ENCODE data around the gene CYB561D2. TPM values are rescaled to one million over a fixed set of nuclear protein-coding genes. Genes with fewer than 3 reads are reported as not detected.

Gene CYB561D2
- total RNA-seq, 1 experiment from 2014 or later, result 53.7 TPM

DNA sequence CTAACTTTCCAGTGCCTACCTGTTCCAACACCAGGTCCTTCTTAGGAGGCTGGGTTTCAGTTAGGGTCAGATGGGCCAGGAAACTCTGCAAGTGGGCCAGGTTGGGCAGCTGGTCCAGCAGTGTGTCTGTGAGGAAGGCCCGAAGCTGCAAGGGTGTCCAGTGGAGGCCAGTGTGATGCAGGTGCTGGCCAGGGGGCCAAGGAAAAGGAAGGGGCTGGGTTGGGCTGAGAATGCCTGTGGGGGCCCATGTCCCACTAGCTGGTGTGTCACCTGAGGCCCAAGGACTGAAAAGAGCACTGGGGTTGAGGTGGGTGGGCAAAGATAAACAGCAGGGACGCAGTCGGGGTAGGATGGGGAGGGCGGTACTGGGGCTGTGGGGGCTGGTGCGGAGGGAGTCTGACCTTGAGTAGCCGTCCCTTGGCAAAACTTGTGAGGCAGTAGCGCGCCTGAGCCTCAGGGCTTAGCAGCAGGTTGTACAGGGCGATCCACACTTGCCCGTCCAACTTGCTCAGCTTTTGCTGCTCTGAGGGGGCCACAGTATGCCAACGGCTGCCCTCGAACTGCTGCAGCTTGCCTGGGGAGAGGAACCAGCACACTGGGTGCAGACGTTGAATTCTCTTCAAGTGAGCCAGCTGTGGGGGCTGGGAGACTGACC lies 8.5 kb upstream of the CYB561D2 start:
- no peak for DNase-seq (ENCODE audit: low spot score)

DNA sequence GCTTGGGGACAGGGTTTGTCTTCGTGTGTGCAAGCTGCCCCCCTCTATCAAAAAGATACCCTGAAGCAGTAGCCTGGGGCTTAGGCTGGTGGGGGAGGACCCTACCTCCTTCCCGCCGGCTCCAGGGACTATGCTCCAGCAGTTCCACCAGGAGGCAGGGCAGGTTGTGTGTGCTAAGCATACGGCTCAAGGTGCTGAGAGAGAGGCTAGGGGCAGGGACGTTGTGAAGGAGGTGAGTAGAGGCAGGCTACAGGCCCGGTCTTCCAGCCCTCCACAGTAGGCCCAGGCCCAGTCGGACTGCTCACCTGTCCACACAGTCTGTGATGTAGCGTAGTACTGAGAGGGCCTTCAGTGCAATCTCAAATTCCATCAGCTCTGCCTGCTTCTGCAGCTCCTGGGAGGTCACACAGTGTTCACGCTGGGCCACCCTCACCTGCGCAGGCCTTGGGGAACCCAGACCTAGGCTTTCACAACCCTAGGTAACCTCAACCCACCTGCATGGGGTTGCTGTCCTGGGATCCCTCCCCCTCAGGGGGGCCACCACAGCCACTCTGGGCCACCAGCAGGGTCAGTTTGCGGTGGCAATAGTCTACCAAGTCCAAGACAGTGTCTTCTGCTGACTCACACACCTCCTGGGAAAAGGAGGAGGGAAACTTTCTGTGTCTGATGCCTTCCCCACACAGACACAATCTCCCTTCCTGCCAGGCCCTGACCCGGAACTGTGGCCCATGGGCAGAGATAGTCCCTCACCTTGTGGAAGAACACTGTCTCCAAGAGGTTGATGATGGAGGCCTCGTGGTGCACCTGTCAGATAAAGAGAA lies 7.6 kb upstream of the CYB561D2 start:
- no peak for DNase-seq (ENCODE audit: low spot score)

DNA sequence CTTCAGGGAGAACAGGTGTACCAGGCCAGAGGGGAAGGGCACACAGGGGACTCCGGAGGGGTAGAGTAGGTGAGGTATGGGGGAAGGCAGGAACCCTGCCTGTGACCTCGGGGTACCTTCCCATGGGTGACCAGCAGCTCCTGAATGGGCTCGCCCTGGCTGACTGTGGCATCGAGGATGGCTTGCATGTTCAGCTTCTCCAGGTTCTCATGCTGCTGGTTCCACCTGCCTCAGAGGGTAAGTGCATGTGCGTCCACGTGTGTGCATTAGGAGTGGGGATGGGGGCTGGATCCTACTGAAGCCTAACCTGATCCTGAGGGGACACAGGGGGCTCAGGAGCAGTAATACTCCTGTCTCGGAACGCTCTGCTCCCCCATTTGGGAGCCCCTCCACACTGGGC lies 5.7 kb upstream of the CYB561D2 start:
- DNase-seq (ENCODE audit: low spot score), result no peak

DNA sequence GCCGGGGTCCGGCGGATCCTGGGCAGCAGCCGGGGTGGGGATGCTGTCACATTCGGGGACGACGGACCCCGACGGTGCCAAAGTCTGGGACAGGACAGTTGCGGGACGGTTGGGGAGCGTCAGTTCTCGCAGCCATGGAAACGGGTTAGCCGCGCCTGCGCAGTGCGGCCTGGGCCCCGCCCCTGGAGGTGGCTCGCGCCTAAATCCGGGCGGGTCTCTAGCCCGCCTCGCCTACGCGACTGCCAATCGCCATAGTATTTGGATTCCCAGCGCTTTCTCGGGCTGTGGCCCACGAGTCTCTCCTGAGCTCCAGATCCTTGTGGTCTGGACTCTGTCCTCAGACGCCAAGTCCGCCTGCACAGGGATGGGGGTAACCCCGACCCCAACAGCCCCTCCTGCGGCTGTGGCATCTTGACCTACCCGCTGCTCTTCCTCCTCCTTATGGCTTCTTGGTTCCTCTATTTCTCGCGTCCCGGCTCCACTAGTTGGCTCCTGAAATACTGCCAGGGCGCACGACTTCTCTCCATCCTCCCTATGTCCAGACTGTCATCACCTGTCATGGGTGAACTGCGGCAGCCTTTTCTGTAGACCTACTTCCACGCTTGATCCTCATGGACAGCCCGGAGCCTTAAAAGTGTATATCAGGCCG lies 5.0 kb upstream of the CYB561D2 start, which contains the start of gene ZMYND10:
Gene ZMYND10, minus strand, starts transcription at position 147 of the 649 bp plus-strand sequence. CDS start 153 bp downstream, outside the sequence.
- DNase-seq (ENCODE audit: low spot score), result no peak

DNA sequence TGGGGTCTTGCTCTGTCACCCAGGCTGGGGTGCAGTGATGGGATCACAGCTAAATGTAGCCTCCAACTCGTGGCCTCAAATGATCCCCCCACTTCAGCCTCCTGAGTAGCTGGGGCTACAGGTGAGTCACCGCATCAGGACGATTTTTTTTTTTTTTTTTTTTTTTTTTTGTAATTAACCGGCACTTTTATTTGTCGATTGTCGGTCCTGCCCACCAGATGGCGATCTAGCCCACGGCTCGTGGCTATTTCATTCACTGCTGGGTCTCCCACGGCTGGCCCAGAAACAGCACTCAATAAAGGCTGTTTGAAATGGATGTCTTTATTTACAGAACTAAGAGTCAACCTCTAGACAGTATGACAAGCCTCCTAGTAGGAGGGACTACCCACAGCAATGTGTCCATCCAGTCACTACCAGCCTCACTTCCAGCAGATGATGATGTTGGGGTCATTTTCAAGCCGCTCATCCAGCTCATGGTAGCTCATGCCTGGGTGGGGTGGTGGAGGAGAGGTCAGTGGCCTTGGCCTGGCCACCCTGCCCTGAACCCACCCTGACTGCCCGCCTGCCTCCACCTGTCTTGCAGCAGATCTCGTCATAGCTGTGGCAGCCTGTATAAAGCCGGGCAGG lies 3.4 kb upstream of the CYB561D2 start:
- peak; percentile 68 for DNase-seq (ENCODE audit: low spot score)

DNA sequence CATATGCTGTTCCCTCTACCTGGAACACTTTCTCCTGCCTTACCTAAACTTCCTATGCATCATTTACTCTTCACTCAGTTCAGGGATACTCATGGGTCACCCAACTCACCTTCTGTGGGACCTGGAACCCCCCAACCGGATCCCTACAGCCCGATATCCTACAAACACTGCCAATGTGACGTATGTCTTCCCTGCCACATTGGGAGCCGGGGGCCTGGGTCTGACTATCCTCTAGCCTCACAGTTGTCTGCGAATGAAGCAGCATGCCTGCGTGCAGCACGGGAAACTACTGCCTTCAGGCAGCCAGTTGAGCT lies 492 bp upstream of the CYB561D2 start:
- DNase-seq (ENCODE audit: low spot score), result no peak

DNA sequence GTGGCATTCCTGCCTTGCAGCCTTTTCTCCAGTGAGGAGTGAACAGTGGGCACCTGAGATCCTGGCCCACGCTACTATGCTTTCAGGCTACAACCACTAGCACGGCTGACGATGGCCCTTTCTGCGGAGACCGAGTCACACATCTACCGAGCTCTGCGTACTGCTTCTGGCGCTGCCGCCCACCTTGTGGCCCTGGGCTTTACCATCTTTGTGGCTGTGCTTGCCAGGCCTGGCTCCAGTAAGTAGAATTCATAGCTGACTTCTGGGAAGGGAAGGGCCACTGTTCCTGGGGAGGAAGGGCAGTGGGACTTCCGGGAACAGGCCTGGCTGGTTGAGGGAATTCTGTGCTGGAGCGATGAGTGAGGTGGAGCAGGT lies 648 bp downstream of the CYB561D2 start:
- DNase-seq (ENCODE audit: low spot score), result no peak

DNA sequence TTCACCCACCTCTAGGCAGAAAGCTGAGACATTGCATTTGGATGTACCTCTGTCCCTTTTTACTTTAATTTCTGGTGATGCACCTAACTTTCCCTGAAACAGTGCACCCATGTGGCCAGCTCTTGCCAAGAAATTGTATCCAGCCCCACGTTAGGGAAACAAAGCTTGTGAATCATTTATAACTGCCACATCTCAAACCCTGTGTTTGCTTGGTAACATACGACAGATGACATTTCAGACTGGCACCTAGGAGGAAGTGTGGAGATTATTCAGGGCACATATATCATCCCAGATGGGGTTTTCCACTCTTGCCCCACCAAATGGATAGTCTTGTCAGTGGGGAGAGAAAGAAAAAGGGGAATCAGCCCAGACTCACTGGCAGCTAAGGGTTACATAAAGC lies 2.1 kb downstream of the CYB561D2 start:
- DNase-seq (ENCODE audit: low spot score), result no peak

DNA sequence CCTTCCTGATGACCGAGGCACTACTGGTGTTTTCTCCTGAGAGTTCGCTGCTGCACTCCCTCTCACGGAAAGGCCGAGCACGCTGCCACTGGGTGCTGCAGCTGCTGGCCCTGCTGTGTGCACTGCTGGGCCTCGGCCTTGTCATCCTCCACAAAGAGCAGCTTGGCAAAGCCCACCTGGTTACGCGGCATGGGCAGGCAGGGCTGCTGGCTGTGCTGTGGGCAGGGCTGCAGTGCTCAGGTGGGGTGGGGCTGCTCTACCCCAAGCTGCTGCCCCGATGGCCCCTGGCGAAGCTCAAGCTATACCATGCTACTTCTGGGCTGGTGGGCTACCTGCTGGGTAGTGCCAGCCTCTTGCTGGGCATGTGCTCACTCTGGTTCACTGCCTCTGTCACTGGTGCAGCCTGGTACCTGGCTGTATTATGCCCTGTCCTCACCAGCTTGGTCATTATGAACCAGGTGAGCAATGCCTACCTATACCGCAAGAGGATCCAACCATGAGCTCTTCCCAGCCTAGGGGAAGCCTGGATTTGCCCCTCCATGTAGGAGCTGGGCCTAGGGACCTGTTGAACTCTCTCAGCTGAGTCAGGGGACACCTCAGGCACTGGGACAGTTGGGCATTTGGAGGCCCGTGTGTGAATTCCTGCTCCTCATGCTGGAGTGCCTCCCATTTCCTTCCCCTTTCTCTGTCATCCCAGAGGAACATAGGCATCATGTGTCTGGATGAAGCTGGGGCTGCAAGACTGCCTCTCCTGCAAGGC lies 2.8 kb downstream of the CYB561D2 start:
- DNase-seq (ENCODE audit: low spot score), result no peak

DNA sequence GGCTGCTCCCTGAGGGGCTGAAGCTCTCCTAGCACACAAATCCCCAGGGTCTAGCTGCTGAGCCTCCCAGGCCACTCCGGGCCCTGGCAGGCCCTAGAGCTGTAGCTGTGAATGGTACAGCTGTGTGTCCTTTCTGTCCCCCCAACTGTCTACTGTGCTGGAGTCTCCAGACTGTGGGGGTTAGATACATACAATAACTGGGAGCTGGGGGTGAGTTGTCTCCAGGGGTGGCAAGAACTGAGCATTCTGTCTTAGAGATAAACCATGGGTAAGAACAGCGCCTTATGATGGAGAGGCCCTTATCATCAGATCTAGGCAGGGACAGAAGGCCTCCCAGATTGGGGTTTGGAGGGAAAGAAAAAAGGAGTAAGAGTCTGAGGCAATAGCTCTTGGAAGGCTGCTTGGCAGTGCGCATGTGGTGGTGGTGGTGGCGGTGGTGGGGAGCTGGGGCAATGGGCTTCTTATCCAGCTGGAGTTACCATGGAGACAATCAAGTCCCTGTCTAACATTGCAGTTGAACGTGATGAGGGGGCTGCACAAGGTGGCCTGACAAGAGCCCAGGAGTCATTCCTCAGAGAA lies 3.6 kb downstream of the CYB561D2 start:
- DNase-seq (ENCODE audit: low spot score), result no peak

DNA sequence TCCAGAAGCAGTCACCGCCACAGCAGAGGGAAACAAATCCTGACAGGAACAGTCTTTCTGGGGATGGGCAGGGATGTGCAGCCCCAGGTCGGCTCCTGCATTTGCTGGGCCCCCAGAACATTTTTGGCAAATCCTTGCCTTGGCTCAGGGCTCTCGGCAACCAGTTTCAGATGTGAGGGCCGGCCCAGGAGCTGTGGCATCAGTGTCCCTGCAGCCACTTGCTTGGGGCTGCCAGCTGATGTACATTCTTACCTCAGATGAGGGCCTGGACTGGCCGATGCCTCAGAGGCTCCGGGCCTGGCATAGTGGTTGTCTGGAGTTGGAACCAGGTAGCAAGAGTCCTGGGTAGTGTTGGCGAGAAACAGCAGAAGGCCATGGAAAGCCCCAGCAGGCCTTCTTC lies 4.2 kb downstream of the CYB561D2 start:
- DNase-seq (ENCODE audit: low spot score), result no peak

DNA sequence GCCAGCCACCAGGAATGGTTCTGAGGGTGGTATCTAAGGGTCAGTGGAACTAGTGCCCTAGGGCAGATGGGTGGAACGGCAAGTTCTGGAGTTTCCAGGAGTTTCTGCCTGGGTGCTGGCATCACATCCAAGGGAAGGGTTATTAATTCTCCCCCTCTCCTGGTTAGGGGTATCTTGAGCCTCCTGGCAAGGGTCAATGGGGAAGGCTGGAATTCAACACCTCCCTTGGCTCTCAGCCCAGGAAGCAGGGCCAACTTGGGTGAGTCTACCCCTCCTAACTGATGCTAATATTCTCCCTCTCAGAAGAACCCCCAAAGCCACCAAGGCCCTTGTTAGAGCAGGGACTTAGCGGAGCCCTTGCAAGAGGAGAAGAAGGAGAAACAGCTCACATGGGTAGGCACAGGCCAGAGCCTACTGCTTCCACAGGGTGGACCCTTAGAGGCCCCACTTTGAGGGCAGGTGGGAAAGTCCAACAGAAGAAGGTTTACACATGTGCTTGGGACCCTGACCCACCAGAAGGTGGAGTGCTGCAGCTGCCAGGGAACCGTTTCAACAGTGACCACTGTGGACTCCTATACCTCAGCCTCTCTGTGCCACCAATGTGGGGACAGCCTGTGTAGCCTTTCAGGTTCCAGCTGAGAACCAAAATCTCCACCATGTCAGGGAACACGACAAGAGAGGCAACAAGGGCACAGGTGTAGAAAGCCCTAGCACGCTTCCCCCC lies 5.3 kb downstream of the CYB561D2 start:
- DNase-seq (ENCODE audit: low spot score), result no peak

DNA sequence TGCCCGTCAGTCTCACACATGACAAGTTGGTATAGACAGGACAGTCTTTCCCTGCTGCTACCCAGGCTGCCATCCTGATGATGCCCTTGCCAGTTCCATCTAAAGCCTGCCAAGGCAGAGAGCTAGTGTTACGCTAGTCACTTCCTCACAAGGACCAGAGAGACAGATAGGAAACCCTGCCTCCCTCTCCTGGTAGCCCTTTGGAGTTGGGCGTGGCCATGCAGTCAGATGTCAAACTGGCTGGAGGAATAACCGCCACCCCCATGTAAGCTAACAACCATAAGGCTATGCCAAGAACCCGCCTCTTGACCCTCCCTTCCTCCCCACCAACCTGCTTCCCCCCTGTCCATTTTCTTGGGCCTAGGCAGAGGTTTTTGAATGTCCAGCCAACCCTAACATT lies 5.9 kb downstream of the CYB561D2 start:
- peak; percentile 36 for DNase-seq (ENCODE audit: low spot score)

DNA sequence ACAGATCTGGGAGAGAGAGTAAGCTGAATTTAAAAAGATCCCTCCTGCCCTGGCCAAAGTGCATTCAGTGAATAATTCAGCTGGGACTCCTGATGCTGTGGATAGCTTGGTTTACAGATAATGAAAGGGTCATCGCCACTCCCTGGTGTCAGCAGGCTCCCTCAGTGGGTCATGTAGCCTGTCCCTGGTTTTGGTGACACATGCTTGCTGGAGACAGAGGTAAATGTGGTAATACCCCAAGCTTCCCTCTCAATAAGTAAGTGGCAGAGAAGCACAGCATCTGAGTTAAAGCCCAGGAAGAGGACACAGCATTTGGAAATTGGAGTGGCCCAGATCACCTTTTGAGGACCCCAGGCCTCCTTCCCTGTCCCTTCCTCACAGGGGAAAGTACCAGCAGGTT lies 6.8 kb downstream of the CYB561D2 start:
- no peak for DNase-seq (ENCODE audit: low spot score)

DNA sequence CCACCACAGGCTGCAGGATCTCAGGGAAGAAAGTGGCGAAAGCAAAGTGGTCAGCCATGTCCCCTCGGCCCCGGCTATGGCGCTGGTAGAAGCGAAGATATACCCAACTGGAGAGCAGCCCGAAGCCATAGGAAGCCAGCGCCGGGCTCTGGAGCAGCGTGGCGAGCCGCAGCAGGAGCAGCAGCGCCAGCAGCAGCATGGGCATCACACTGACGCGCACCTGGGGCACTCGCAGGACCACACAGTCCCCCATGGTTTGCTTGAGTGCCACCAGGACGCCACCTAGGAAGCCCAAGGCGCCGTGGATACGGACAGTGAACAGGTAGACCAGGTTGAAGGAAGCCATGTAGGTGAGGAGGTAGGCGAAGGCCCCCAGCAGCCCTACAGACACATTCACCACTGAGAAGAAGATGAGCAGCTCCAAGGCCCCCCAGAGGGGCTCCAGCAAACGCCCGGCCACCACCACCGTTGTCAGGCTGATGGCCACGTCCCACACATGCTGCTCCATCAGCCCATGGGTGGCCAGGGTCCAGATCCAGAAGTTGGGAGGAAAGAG lies 7.8 kb downstream of the CYB561D2 start:
- no peak for DNase-seq (ENCODE audit: low spot score)

DNA sequence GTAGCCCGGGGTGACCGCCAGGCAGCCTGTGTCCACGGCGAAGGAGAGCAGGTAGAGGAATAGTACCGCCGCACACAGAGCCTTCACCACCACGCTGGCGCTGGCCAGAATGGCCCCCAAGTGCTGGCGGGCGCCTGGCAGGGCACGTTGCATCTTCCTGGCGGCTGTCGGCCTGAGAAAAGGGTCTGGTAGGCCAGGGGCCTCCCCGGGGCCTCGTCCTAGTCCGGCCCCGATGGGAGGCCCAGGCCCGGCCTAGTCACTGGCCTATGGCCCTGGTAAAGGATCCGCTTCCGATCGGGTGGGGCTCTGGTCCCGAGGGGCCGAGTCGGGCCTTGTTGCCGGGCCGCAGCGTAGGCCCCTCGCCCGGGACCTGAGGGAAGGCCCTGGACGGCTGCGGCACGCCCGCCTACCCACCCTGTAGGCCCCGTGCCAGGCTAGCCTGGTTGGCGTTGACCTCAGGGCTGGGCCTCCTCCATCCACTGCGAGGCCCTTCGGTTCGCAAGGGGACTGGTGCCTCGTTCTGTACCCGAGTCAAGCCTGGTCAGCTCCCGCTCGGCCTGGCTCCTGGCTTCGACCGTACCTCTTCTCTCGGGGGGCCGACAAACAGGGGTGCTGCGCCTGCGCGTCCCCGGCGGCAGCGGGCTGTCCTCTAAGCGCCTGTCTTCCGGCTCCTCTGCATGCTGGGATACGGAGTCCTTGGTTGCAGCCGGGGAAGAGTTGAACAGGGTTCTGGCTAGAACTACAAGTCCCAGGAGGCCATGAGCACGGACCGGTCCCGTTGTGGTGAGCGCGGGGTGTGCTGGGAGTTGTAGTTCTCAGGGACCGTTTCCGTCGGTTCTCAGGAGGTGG lies 8.5 kb downstream of the CYB561D2 start, which contains the start of gene TMEM115:
Gene TMEM115, minus strand, starts transcription at position 611 of the 849 bp plus-strand sequence. Its CDS starts 458 bp downstream, at position 153.
- peak; percentile 94 for DNase-seq (ENCODE audit: low spot score)

DNA sequence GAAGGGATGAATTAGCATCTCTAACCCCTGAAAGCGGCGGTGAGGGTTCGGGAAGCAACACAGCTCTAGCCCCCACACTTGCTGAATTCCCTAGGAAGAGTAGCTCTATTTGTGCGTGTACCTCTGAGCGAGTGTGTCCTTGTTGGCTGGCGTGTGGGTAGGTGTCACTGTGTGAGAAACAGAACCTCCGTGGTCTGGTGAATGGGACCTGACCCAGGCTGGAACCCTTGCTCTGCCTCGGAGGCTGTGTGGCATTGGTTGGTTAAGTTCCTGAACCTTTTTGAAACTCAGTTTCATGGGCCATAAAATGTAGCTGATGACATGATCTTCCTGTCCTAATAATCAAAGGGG lies 9.1 kb downstream of the CYB561D2 start:
- no peak for DNase-seq (ENCODE audit: low spot score)

DNA sequence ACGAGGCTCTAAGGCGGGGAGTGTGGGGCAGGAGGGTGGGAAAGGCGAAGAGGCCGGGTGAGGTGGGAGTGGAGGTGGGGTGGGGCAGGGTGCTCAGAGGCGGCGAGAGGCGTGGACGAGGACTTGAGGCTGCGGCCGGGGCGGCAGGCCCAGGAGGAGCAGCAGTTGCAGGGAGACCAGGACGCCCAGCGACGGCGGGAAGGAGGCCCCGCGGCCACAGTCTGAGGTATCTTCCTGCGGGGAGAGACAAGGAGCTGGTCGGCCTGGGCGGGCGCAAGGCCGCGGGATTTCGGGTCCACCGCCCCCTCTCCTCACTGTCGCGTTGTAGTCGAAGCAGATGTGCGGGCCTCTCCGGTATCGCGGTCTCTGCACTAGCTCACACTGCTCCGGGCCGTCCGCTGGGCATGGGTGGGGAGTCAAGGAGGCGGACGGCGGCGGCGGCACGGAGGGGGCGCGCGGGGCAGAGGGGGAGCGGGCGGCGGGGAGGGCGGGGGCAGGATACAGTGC lies 14.0 kb downstream of the CYB561D2 start:
- no peak for DNase-seq (ENCODE audit: low spot score)
